Liver (tissue), 3 donors: ENCODE data around the gene RAB3C.

Experiments used
- CTCF ChIP-seq: fragments of 150-350 bp; IDR thresholded peaks from 2 replicates; pipeline ENCODE4 v1.5.1; 2017; ENCODE audit warnings: improper control_type of control experiment, low read depth, low read length; ENCODE audit not compliant: missing input control
- FOXA1 ChIP-seq: IDR thresholded peaks from 2 replicates; pipeline ENCODE4 v1.6.1; 2016; ENCODE audit warnings: antibody characterized with exemption
- GABPA ChIP-seq, 2 donors: IDR thresholded peaks in 1 of 2; conservative IDR thresholded peaks in 1 of 2; 2 replicates each; pipeline ENCODE4 v1.6.1; 2016; ENCODE audit warnings: antibody characterized with exemption in 2 of 2, mild to moderate bottlenecking in 1 of 2, moderate library complexity in 1 of 2
- HNF4A ChIP-seq, 2 donors: conservative IDR thresholded peaks; 2 replicates each; pipeline ENCODE4 v1.6.1; 2016; ENCODE audit warnings: antibody characterized with exemption in 2 of 2, mild to moderate bottlenecking in 2 of 2
- HNF4G ChIP-seq: IDR thresholded peaks from 2 replicates; pipeline ENCODE4 v1.6.1; 2016; ENCODE audit warnings: antibody characterized with exemption
- RAD21 ChIP-seq, 2 donors: IDR thresholded peaks; 2 replicates each; pipeline ENCODE4 v1.6.1; 2016; ENCODE audit warnings: antibody characterized with exemption in 2 of 2, mild to moderate bottlenecking in 2 of 2
- REST ChIP-seq: IDR thresholded peaks from 2 replicates; pipeline ENCODE4 v1.6.1; 2016; ENCODE audit warnings: antibody characterized with exemption, mild to moderate bottlenecking
- TAF1 ChIP-seq: conservative IDR thresholded peaks from 2 replicates; pipeline ENCODE4 v1.6.1; 2016; ENCODE audit warnings: antibody characterized with exemption, mild to moderate bottlenecking
- donor health status: healthy.
- donor health status: healthy.

DNA sequence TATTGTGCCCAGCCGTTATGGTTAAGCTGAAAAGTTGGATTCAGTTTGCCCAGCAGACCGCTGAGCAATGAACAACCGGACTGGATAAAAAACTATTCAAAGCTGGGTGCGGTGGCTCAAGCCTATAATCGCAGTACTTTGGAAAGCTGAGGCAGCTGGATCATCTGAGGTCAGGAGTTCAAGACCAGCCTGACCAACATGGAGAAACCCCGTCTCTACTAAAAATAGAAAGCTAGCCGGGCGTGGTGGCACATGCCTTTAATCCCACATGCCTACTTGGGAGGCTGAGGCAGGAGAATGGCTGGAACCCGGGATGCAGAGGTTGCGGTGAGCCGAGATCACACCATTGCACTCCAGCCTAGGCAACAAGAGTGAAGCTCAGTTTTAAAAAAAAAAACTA is 318.4 kb downstream of the RAB3C start:
- TF ChIP-seq HNF4G (no peak), RAD21 (IDR thresholded peaks at IDR 0.05) (no peak), CTCF (no peak), HNF4A (conservative IDR thresholded peaks at IDR 0.05) (no peak), GABPA (IDR thresholded peaks at IDR 0.05 in 1 of 2, conservative IDR thresholded peaks at IDR 0.05 in 1 of 2) (no peak), FOXA1 (no peak), REST (no peak), TAF1 (no peak)
